OCI-LY1 (cell line): ENCODE data around the gene PCBP3.

Experiments used
- H2AFZ ChIP-seq: fragments of 200-600 bp; sonication (generic), shearing (Covaris generic); 2 replicates; pipeline ENCODE4 v1.6.0; 2014; ENCODE audit warnings: antibody characterized with exemption, mild to moderate bottlenecking, low read length
- H3F3A ChIP-seq: fragments of 200-600 bp; sonication (generic), shearing (Covaris generic); 2 replicates; pipeline ENCODE4 v1.6.0; 2014; ENCODE audit warnings: mild to moderate bottlenecking, antibody characterized with exemption, low read length, moderate library complexity; ENCODE audit not compliant: insufficient read depth
- H3K27ac ChIP-seq: fragments of 200-600 bp; sonication (generic); 2 replicates; pipeline ENCODE4 v1.5.1; 2014; ENCODE audit warnings: low read length, mixed run types, mild to moderate bottlenecking, low read depth; ENCODE audit not compliant: poor library complexity, severe bottlenecking
- H3K27me3 ChIP-seq: fragments of 200-600 bp; sonication (generic); 2 replicates; pipeline ENCODE4 v1.6.0; 2014; ENCODE audit warnings: antibody characterized with exemption, mild to moderate bottlenecking, low read length, moderate library complexity; ENCODE audit not compliant: insufficient read depth
- H3K36me3 ChIP-seq: fragments of 200-600 bp; sonication (generic); 2 replicates; pipeline ENCODE4 v1.6.1; 2014; ENCODE audit warnings: mild to moderate bottlenecking, antibody characterized with exemption, low read length, moderate library complexity, mixed read lengths; ENCODE audit not compliant: insufficient read depth
- H3K4me1 ChIP-seq: fragments of 200-600 bp; sonication (generic); 2 replicates; pipeline ENCODE4 v1.5.1; 2014; ENCODE audit warnings: mild to moderate bottlenecking, low read length, moderate library complexity; ENCODE audit not compliant: insufficient read depth, severe bottlenecking
- H3K4me2 ChIP-seq: fragments of 200-600 bp; sonication (generic), shearing (Covaris generic); 2 replicates; pipeline ENCODE4 v1.6.1; 2014; ENCODE audit warnings: low read length
- H3K4me3 ChIP-seq: fragments of 200-600 bp; sonication (generic); 2 replicates; pipeline ENCODE4 v1.5.1; 2014; ENCODE audit warnings: low read length, low read depth, mild to moderate bottlenecking, mixed read lengths; ENCODE audit not compliant: poor library complexity, severe bottlenecking
- H3K79me2 ChIP-seq: fragments of 200-600 bp; shearing (Covaris generic); 2 replicates; pipeline ENCODE4 v1.6.1; 2016; ENCODE audit warnings: mixed run types, low read length, mixed read lengths; ENCODE audit not compliant: insufficient read depth
- H3K9ac ChIP-seq: fragments of 200-600 bp; sonication (generic), shearing (Covaris generic); 2 replicates; pipeline ENCODE4 v1.6.1; 2014; ENCODE audit warnings: mild to moderate bottlenecking, low read length, mixed read lengths
- H3K9me2 ChIP-seq: fragments of 200-600 bp; sonication (generic), shearing (Covaris generic); 2 replicates; pipeline ENCODE4 v1.6.1; 2014; ENCODE audit warnings: low read depth, mild to moderate bottlenecking, low read length, mixed read lengths
- H3K9me3 ChIP-seq: fragments of 200-600 bp; shearing (Covaris generic); 2 replicates; pipeline ENCODE4 v1.6.1; 2014; ENCODE audit warnings: low read length, mixed read lengths
- H4K20me1 ChIP-seq: fragments of 200-600 bp; sonication (generic), shearing (Covaris generic); 2 replicates; pipeline ENCODE4 v1.6.0; 2016; ENCODE audit warnings: mild to moderate bottlenecking, low read length; ENCODE audit not compliant: insufficient read depth
- EZH2 ChIP-seq: fragments of 200-600 bp; sonication (generic), shearing (Covaris generic); IDR thresholded peaks from 2 replicates; pipeline ENCODE4 v1.8.0; 2017; ENCODE audit warnings: borderline replicate concordance, mixed run types, mild to moderate bottlenecking, antibody characterized with exemption, low read length, moderate library complexity, mixed read lengths
- TF ChIP-seq, protein P1 (sequence below): fragments of 200-600 bp; sonication (generic), shearing (Covaris generic); IDR thresholded peaks from 2 replicates; pipeline ENCODE4 v1.5.1; 2017; ENCODE audit warnings: mild to moderate bottlenecking, antibody characterized with exemption, low read length, moderate library complexity, mixed read lengths

Gene PCBP3

GRCh38 chr21:45854690-45855247 is 211.2 kb downstream of the PCBP3 start:
- Histone ChIP-seq H3K79me2 (no peaks in the 10 kb centered on the region), H3K9me3 (no peaks in the 10 kb centered on the region), H3K27ac (no peak overlapping the region), H3K27me3 (no peaks in the 10 kb centered on the region; the same call in 1 of the 2 replicates), H3K9me2 (no peaks in the 10 kb centered on the region), H3K4me2 (no peak overlapping the region), H3F3A (no peaks in the 10 kb centered on the region), H3K9ac (no peak overlapping the region), H4K20me1 (no peaks in the 10 kb centered on the region), H2AFZ (no peak overlapping the region), H3K4me3 (no peak overlapping the region), H3K4me1 (no peaks in the 10 kb centered on the region), H3K36me3 (no peaks in the 10 kb centered on the region)
- TF ChIP-seq, protein P1, sequence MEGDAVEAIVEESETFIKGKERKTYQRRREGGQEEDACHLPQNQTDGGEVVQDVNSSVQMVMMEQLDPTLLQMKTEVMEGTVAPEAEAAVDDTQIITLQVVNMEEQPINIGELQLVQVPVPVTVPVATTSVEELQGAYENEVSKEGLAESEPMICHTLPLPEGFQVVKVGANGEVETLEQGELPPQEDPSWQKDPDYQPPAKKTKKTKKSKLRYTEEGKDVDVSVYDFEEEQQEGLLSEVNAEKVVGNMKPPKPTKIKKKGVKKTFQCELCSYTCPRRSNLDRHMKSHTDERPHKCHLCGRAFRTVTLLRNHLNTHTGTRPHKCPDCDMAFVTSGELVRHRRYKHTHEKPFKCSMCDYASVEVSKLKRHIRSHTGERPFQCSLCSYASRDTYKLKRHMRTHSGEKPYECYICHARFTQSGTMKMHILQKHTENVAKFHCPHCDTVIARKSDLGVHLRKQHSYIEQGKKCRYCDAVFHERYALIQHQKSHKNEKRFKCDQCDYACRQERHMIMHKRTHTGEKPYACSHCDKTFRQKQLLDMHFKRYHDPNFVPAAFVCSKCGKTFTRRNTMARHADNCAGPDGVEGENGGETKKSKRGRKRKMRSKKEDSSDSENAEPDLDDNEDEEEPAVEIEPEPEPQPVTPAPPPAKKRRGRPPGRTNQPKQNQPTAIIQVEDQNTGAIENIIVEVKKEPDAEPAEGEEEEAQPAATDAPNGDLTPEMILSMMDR: no peak
- TF ChIP-seq EZH2: no peak

DNA sequence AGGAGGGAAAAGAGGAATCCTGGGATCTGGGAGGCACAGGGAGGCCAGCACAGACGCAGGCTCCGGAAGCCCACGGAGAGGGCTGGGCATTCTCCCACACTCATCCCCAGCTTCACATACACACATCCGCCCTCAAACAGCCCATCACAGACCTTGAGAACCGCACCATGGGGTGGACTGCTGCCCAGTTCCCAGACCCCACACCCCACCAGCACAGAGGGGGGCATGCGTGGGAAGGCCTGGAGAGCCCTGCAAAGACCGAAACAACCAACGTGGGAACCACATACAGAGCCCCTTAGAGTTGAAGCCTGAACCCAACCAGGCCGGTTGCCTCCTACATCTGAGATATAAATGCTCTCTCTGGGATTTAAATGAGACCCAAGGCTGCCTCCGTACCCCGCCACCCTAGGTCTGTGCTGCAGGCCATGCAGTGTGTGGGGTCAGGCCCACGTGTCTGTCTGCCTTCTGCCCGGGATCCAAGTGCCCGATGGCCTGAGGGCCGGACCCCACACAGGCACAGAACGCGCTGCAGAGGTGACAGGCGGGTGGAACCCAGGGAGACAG is 211.8 kb downstream of the PCBP3 start:
- H3K9me2 ChIP-seq: no peaks in the 10 kb centered on the region
- TF ChIP-seq, protein P1: no peak
- TF ChIP-seq EZH2: no peak
- H3K27ac ChIP-seq: no peak overlapping the region
- H3K4me3 ChIP-seq: no peak overlapping the region
- H3K4me2 ChIP-seq: no peak overlapping the region
- no peaks in the 10 kb centered on the region for H3K9me3 ChIP-seq
- no peaks in the 10 kb centered on the region for H3F3A ChIP-seq
- no peaks in the 10 kb centered on the region for H4K20me1 ChIP-seq
- H3K79me2 ChIP-seq: no peaks in the 10 kb centered on the region
- H3K9ac ChIP-seq: no peak overlapping the region
- no peaks in the 10 kb centered on the region for H3K4me1 ChIP-seq
- H2AFZ ChIP-seq: no peak overlapping the region
- H3K27me3 ChIP-seq: no peaks in the 10 kb centered on the region; the same call in 1 of the 2 replicates
- H3K36me3 ChIP-seq: no peaks in the 10 kb centered on the region

GRCh38 chr21:45856442-45856841 is 212.9 kb downstream of the PCBP3 start:
- Histone ChIP-seq H3K9me2 (no peaks in the 10 kb centered on the region), H3K27me3 (no peaks in the 10 kb centered on the region; the same call in 1 of the 2 replicates)

More at GRCh38 chr21:45856442-45856841, 212.9 kb downstream of the PCBP3 start:
- Histone ChIP-seq H3K4me1 (no peaks in the 10 kb centered on the region), H3K4me3 (no peak overlapping the region), H3K9ac (no peak overlapping the region), H3K79me2 (no peaks in the 10 kb centered on the region), H3K9me3 (no peaks in the 10 kb centered on the region), H3K4me2 (no peak overlapping the region), H3F3A (no peaks in the 10 kb centered on the region), H3K36me3 (no peaks in the 10 kb centered on the region), H2AFZ (no peak overlapping the region), H4K20me1 (no peaks in the 10 kb centered on the region), H3K27ac (no peak overlapping the region)
- TF ChIP-seq, protein P1: no peak
- TF ChIP-seq EZH2: no peak
